Hepatocyte (in vitro differentiated cells): Measurements from ENCODE around the gene CFD. TPM values are rescaled to one million over a fixed set of nuclear protein-coding genes. Genes with fewer than 3 reads are reported as not detected.

Source experiments
- DNase-seq: peaks from one replicate; pipeline ENCODE4 v3.0.0-alpha.2; 2016; ENCODE audit warnings: low spot score
- H2AFZ ChIP-seq: fragments of 200-600 bp; sonication (generic); 2 replicates; pipeline ENCODE4 v1.6.0; 2016; ENCODE audit warnings: antibody characterized with exemption, mild to moderate bottlenecking
- H3K27ac ChIP-seq: fragments of 200-600 bp; sonication (generic); 2 replicates; pipeline ENCODE4 v1.5.1; 2016; ENCODE audit warnings: mild to moderate bottlenecking
- H3K27me3 ChIP-seq: fragments of 200-600 bp; sonication (generic); 2 replicates; pipeline ENCODE4 v1.6.1; 2016
- H3K36me3 ChIP-seq: fragments of 200-600 bp; sonication (generic); replicated peaks from 2 replicates; pipeline ENCODE4 v1.5.1; 2016; ENCODE audit warnings: low read depth; ENCODE audit not compliant: insufficient read depth
- H3K4me1 ChIP-seq: fragments of 200-600 bp; sonication (generic); 2 replicates; pipeline ENCODE4 v1.5.1; 2016; ENCODE audit warnings: mild to moderate bottlenecking, moderate library complexity; ENCODE audit not compliant: insufficient read depth
- H3K4me2 ChIP-seq: fragments of 200-600 bp; sonication (generic); 2 replicates; pipeline ENCODE4 v1.6.0; 2016
- H3K4me3 ChIP-seq: fragments of 200-600 bp; sonication (generic); 2 replicates; pipeline ENCODE4 v1.5.1; 2016; ENCODE audit warnings: mild to moderate bottlenecking
- H3K79me2 ChIP-seq: fragments of 200-600 bp; sonication (generic); 2 replicates; pipeline ENCODE4 v1.6.0; 2017; ENCODE audit warnings: mild to moderate bottlenecking
- H3K9me2 ChIP-seq: fragments of 200-600 bp; sonication (generic); replicated peaks from 2 replicates; pipeline ENCODE4 v1.6.0; 2017; ENCODE audit warnings: mild to moderate bottlenecking; ENCODE audit not compliant: insufficient read depth
- H3K9me3 ChIP-seq: fragments of 200-600 bp; sonication (generic); 2 replicates; pipeline ENCODE4 v1.5.1; 2016; ENCODE audit warnings: low read depth, mild to moderate bottlenecking
- H4K20me1 ChIP-seq: fragments of 200-600 bp; sonication (generic); 2 replicates; pipeline ENCODE4 v1.6.0; 2016; ENCODE audit warnings: mild to moderate bottlenecking; ENCODE audit not compliant: insufficient read depth, poor library complexity, severe bottlenecking
- CTCF ChIP-seq: fragments of 200-600 bp; sonication (generic); IDR thresholded peaks from 2 replicates; pipeline ENCODE4 v1.5.1; 2016; ENCODE audit warnings: antibody characterized with exemption, mild to moderate bottlenecking; ENCODE audit not compliant: poor library complexity
- EZH2 ChIP-seq: fragments of 200-600 bp; sonication (generic); IDR thresholded peaks from 2 replicates; pipeline ENCODE4 v1.6.1; 2016; ENCODE audit warnings: antibody characterized with exemption, mild to moderate bottlenecking, borderline replicate concordance
- EZH2phosphoT487 ChIP-seq: fragments of 200-600 bp; sonication (generic); IDR thresholded peaks from one replicate; pipeline ENCODE4 v1.6.1; 2018; ENCODE audit warnings: antibody characterized with exemption, mild to moderate bottlenecking, low read depth, moderate library complexity; ENCODE audit not compliant: unreplicated experiment, severe bottlenecking
- WGBS: methylation state at CpG from one replicate; pipeline ENCODE4 v1.1.6; 2016; ENCODE audit warnings: low lambda C conversion rate; ENCODE audit errors: missing lambda C conversion rate; 5-methylcytosine and 5-hydroxymethylcytosine counted together
- polyA plus RNA-seq: library from polyadenylated mRNA; unstranded; fragments of >200 nt; fragmentation: Nextera tagmentation; extraction: Ambion mirVana; gene quantifications from 2 replicates; pipeline ENCODE4 v1.2.1, GENCODE V29; 2016
- total RNA-seq: library from RNA; depleted of rRNA; stranded (reverse); fragments of >200 nt; gene quantifications from 2 replicates; pipeline ENCODE4 v1.2.3, GENCODE V29; 2014

The CFD gene
- total and polyA plus RNA-seq, 2 experiments from 2014 or later = 3.3 to 8.2 TPM

DNA sequence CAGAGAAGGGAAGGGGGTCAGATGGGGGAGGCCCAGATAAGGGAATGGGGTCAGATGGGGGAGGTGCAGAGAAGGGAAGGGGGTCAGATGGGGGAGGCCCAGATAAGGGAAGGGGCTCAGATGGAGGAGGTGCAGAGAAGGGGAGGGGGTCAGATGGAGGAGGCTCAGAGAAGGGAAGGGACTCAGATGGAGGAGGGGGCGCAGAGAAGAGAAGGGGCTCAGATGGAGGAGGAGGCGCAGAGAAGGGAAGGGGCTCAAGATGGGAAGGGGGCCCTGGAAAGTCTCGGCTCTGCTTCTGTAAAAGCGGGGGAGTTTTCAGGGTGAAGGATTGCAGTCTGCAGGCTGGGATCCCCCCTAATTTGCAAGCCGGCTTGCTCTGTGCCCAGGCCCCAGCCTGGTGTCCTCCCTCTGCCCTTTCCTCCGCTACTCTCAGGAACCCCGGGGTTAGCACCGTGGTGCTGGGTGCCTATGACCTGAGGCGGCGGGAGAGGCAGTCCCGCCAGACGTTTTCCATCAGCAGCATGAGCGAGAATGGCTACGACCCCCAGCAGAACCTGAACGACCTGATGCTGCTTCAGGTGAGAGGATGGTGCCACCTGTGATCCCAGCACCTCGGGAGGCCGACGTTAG lies 30.2 kb upstream of the CFD start:
- Histone ChIP-seq H3K79me2 (no peaks in the 10 kb centered on the region), H3K4me2 (no peak overlapping the region), H3K9me2 (no peaks in the 10 kb centered on the region), H2AFZ (no peak overlapping the region), H3K27ac (no peak overlapping the region), H3K36me3 (no peaks in the 10 kb centered on the region), H3K4me3 (no peak overlapping the region), H3K9me3 (no peaks in the 10 kb centered on the region), H3K27me3 (no peaks in the 10 kb centered on the region), H3K4me1 (no peaks in the 10 kb centered on the region), H4K20me1 (no peaks in the 10 kb centered on the region)
- 84% methylated on average over 16 of the region's 18 CpGs for WGBS
- DNase-seq = no peak
- TF ChIP-seq CTCF (no peak), EZH2phosphoT487 (no peak), EZH2 (no peak)

GRCh38 chr19:831407-832369 lies 27.8 kb upstream of the CFD start:
- Histone ChIP-seq H3K9me2 (no peaks in the 10 kb centered on the region), H3K36me3 (no peaks in the 10 kb centered on the region), H3K4me1 (no peaks in the 10 kb centered on the region), H3K4me2 (no peak overlapping the region), H3K79me2 (no peaks in the 10 kb centered on the region), H3K4me3 (no peak overlapping the region), H3K27me3 (no peaks in the 10 kb centered on the region), H2AFZ (no peak overlapping the region), H3K9me3 (no peaks in the 10 kb centered on the region), H3K27ac (no peak overlapping the region), H4K20me1 (no peaks in the 10 kb centered on the region)
- DNase-seq = no peak
- TF ChIP-seq CTCF (no peak), EZH2phosphoT487 (no peak), EZH2 (no peak)
- 85% methylated on average over 22 of the region's 38 CpGs for WGBS

DNA sequence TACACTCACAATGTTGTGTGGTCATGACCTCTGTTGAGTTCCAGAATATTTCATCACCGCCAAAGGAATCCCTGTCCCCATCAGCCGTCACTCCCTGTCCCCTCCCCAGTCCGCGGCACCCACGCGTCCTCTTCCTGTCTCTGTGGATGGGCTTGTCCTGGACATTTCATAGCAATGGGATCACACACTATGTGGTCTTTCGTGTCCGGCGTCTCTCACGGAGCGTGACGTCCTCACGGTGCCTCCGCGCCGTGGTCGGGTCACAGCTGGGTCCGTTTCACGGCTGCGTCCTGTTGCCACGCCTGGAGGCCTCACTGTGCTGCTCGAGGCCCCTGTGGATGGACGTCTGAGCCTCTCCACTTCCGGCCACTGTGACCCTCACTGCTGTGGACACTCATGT lies 25.2 kb upstream of the CFD start:
- no peak for DNase-seq
- Histone ChIP-seq H3K9me2 (no peaks in the 10 kb centered on the region), H3K4me1 (no peaks in the 10 kb centered on the region), H3K9me3 (no peaks in the 10 kb centered on the region), H3K4me3 (no peak overlapping the region), H3K27me3 (no peaks in the 10 kb centered on the region), H3K36me3 (no peaks in the 10 kb centered on the region), H2AFZ (no peak overlapping the region), H3K27ac (no peak overlapping the region), H3K79me2 (no peaks in the 10 kb centered on the region), H4K20me1 (no peaks in the 10 kb centered on the region), H3K4me2 (no peak overlapping the region)
- no peak for TF ChIP-seq EZH2phosphoT487
- TF ChIP-seq CTCF = no peak
- no peak for TF ChIP-seq EZH2
- WGBS = 84% methylated on average over 24 of the region's 24 CpGs
